Measurements from ENCODE around the gene SLIT3.

The SLIT3 gene

DNA sequence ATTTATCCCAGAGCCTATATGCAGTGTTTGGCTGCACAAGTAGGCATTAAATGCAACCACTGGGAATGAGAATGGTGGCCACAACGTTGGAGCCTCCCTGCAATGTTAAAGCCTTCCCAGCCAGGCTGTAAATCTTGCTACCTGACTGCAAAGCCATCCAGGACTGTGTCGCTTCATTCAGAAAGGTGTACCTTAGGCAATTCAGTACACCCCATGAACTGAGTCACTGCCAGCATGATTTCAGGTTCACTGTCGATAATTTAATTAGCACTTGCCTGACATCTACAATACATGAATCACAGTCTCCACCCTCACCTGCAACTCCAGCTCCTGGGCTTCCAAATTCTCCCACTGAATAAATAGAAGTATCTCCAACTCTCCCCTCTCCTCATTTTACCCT is 108.4 kb downstream of the SLIT3 start:
- in situ Hi-C loops (cut with MboI; ENCODE audit: low pct_unique_long_range_greater_than_20kb, low sequenced_read_pairs): no loop called here
- DNase-seq: no peak

DNA sequence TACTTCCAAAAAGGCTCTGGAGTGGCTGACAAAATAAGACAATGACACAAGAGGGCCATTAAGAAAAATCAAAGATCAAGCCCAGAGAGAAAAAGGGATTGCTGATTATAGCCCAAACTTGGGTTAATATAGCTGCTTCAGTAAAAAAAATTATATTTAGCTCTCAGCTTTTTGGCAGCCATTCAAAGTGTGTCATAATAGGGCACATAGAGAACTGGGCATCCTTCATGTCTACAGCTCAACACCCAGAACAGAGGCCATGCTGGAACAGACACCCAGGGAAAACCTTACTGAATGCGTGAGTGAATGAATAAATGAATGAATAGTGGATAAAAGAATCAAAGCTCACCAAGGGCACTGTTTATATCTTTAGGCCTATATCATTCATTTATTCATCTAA is 110.1 kb downstream of the SLIT3 start:
- DNase-seq: no peak
- in situ Hi-C loops (cut with MboI; ENCODE audit: low pct_unique_long_range_greater_than_20kb, low sequenced_read_pairs): no loop called here

DNA sequence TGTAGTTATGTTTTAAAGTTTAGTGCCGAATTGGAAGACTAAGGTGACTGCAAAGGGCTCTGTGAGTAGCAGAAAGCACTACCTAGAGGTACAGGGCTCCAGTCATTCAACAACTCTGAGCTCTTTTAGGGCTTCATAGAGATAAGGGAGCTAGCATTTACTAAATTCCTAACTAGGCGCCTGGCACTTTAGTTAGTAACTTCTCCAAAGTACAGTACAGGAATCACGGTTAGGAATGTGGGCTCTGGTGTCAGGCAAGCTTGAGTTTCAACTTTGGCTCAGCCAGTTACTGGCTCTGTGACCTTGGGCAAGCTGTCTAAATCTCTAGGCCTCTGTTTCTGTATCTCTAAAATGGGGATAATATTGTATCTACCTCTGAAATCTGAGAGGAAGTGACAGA is 115.3 kb downstream of the SLIT3 start:
- in situ Hi-C loops (cut with MboI; ENCODE audit: low pct_unique_long_range_greater_than_20kb, low sequenced_read_pairs): no loop called here
- no peak for DNase-seq

DNA sequence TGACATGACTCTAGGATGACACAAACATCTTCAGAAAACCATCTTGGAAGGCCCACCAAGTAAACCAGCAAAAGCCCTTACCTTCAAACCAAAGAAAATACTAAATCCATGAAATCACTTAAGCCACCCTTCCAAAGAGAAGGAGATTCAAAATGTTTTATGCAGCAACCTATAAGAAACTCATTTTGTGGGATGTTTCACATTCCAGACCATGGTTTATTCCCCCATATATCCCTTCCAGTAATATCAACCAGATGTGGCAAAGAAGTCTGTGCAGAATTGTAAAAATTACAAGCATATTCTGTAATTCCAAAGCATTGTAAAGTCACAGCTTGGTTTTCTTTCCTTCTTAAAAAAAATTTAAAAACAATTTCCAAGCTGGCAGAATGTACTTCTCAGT is 117.4 kb downstream of the SLIT3 start:
- in situ Hi-C loops (cut with MboI; ENCODE audit: low pct_unique_long_range_greater_than_20kb, low sequenced_read_pairs): no loop called here
- no peak for DNase-seq

DNA sequence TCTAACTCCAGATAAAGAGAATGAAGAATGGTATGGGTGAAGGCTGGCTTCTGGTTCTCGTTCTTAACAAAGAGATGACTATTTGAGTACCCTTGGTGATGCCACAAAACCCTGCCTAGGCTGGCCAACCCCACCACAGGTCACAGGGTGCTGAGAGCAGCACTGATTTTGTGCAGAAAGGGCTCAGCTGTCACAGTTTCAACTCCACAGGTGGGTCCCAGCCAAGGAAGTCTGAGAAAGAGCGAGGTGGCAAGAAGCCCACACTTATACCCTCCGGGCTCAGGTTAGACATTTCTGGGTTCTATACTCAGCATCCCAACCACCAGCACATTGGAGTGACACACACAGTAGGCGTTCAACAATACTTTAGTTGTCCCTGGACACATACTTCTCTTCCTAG is 118.1 kb downstream of the SLIT3 start:
- in situ Hi-C loops (cut with MboI; ENCODE audit: low pct_unique_long_range_greater_than_20kb, low sequenced_read_pairs): no loop called here
- no peak for DNase-seq

DNA sequence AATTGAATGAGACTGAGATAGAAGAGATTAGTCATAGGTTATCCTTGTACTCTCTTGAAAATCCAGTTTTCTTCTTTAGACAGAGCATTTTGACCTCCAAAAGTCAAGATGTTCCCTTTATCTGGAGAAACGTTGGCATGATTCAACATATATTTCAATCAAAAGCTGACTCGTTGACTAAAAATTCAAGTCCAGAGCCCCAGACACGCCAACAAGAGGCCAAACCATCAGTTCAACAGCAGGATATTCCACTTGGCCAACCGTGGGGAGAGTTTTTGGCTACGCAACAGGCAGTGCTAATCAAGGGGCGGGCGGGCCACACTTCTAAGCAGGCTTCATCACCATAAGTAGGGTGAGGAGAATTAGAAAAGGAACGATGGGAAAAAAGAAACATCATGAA is 119.1 kb downstream of the SLIT3 start:
- DNase-seq: no peak
- in situ Hi-C loops (cut with MboI; ENCODE audit: low pct_unique_long_range_greater_than_20kb, low sequenced_read_pairs): no loop called here

DNA sequence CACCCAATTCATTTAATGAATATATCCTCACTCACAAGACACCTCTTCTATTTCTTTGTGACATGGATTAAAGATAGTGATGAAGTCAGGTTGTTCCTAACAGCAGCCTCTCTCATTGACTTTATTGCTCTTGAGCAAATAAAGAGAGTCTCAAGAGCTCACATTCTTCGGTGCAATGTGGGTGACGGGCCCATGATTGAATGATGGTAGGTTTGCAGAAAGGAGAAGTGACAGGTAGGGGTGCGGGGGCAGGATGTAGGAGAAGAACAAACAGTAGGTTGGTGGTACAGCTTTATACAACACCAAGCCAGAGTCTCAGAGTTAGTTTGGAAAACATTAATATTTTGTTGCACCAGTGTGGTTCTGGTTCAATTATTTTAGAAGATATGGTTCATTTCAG is 122.2 kb downstream of the SLIT3 start:
- in situ Hi-C loops (cut with MboI; ENCODE audit: low pct_unique_long_range_greater_than_20kb, low sequenced_read_pairs): no loop called here

DNA sequence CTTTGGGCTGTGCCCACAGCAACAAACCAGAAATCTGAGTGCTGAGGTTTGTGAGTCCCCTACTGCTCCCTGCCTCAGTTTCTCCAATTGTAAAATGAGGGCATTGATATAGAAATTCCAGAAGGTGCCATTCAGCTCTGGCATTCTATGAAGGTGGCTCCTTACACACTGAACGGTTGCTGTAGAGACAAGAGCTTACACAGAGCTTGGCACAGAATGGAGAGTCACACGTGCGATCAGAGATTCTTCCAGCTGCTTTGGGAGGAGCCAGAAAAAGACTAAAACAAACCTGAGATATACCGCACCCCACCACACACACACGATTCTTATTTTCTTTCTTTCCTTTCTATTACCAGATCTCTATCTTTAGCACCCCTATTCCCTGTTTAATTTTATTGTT is 122.7 kb downstream of the SLIT3 start:
- DNase-seq: no peak
- in situ Hi-C loops (cut with MboI; ENCODE audit: low pct_unique_long_range_greater_than_20kb, low sequenced_read_pairs): no loop called here

More for the DNA sequence above, 122.2 kb downstream of the SLIT3 start:
- DNase-seq: no peak

DNA sequence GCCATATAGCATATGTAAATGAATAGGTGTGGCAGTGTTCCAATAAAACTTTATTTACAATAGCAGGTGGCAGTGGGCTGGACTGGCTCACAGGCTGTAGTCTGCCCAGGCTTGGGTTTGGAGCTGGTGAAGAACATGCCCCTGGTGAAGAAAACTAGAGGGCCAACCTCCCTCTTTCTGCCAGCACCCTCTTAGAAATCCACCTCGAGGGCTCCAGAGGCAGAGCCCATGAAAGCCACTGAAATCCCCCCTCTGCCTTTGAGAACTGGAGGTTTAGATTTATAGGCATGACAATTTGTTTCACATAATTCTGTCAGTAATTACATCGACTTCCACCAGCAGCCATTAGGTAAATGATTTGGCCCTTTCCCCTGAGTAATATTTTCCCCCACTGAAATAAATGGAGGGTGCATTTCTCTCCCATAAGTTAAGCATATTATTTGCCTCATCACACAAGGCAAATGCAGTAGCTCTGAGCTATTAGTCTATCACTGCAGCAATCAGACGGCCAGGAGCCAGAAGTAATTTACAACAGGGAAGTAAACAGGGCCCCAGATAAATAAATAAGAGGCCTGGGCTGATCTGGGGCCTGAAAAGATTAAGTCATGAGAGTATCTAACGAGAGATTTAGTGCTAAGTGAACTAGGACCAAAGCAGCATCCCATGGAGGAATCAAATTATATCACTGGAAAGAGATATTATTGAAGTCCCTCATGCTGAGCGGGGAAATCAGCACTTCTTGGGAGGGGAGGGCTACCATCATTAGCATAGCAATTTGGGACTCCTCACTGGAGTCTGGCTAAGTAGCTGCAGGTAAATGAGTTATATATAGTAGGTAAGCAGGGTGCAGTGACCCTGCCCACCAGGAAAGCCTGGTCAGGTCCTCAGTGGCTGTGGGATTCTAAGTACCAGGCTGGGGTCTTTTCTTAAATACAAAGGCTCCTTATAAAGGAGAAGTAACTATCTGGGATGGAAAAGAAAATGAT is 123.9 kb downstream of the SLIT3 start:
- in situ Hi-C loops (cut with MboI; ENCODE audit: low pct_unique_long_range_greater_than_20kb, low sequenced_read_pairs): no loop called here
- no peak for DNase-seq

DNA sequence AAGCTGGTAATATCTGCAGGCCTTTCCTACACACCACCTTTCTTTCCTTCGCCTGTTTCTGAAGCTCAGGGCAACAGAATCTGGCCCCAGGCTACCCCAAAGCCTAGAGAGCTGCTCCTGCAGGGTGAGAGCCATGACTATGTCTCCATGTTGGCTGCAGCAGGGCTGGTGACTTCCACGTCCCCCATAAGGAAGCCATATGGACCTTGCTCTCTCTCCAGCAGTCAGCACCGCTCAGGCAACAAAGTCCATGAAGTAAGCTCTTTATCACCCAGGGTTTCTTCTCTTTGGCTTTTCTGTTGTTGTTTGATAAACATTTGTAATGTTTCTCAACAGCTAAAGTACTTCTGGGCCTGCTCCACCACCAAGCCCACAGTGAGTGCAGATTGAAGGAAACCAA is 125.2 kb downstream of the SLIT3 start:
- in situ Hi-C loops (cut with MboI; ENCODE audit: low pct_unique_long_range_greater_than_20kb, low sequenced_read_pairs): no loop called here
- DNase-seq: no peak

DNA sequence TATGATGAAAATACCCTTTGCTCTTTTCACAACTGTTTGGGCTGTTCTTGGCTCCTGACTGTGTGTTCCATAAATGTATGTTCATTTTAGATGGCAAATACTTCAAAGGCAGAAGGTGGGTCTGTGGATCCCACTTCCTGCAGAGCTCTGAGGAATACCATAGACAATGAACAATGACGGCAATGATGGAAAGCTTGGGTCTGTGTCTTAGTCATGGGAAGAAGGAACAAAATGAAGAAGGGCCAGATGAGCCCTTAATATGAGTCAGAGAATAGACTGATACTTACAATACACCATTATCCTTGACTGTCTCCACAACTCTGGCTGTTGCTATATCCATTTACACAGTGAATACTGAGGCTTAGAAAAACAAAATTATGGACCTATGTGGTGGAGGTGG is 126.0 kb downstream of the SLIT3 start:
- no peak for DNase-seq
- in situ Hi-C loops (cut with MboI; ENCODE audit: low pct_unique_long_range_greater_than_20kb, low sequenced_read_pairs): no loop called here

DNA sequence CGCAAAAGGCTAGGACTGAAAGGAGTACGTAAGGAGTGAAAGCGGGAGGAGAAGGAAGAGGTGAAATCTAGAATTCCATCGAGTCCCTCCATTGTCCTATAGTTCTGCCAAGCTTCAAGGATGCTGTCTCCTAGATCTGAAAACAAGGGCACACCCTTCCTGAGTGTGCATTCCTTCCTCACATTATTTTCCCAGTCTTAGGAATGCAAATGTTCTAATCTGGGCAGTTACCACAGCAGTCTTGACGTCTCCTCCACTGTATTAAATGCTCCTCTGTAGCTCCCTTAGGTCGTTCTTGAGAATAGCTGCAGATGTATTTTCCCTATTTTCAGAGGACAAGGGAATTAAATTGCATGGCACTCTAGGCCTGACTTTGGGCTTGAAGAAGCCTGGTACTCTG is 127.6 kb downstream of the SLIT3 start:
- no peak for DNase-seq
- in situ Hi-C loops (cut with MboI; ENCODE audit: low pct_unique_long_range_greater_than_20kb, low sequenced_read_pairs): no loop called here

DNA sequence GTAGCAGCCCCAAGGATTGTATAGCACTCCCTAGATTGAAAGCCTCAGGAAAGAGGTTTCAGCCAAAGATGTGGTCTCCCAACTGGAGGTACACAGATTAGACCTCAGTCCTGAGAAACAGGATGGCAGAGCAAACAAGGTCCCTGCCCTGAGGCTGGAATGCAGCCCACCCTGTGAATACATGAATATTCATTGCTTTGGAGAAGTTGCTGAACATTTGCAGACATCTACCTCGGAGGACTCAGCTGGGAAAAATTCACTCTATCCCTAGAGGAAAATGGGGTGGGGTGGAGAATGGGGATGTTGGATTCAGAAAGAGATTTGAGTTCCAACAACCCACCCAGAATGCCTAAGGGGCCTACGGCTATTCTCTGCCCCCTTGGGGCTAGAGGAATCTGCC is 129.4 kb downstream of the SLIT3 start:
- in situ Hi-C loops (cut with MboI; ENCODE audit: low pct_unique_long_range_greater_than_20kb, low sequenced_read_pairs): no loop called here
- no peak for DNase-seq

DNA sequence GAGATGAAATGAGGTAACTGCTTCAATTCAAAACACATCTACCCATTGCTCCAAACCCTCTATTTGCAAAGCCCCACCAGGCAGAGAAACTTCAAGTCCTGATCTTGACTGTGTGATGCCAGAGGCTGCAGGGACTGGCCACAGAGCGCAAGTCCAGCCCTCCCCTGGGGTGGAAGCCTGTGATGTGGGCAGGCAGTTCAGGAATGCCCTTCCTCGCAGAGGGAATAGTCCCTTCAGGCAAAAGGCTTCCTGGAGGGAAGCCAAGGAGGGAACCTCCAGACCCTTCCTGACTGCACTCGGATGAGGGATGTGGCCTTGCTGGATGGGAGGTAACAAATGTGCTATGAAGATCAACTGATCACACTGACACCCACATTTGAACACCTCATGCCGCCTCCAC is 131.2 kb downstream of the SLIT3 start:
- no peak for DNase-seq
- in situ Hi-C loops (cut with MboI; ENCODE audit: low pct_unique_long_range_greater_than_20kb, low sequenced_read_pairs): no loop called here

DNA sequence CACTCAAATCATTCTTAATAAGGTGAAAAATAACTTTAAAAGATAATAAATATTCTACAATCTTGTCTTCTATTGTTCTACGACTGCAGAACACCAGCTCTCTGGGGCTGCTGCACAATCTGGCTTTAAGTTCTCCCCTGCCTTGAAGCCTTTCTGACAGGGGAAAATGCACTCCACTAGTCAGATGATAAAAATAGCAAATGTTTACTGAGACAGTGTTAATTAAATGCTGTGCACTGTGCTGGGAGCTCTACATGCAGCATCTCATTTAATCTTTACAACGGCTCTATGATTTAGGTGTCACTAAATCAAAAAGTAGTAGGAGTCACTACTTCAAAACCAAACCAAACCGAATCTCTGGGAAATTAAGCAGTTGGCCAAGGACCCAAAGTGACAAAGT is 132.7 kb downstream of the SLIT3 start:
- no peak for DNase-seq
- in situ Hi-C loops (cut with MboI; ENCODE audit: low pct_unique_long_range_greater_than_20kb, low sequenced_read_pairs): no loop called here

DNA sequence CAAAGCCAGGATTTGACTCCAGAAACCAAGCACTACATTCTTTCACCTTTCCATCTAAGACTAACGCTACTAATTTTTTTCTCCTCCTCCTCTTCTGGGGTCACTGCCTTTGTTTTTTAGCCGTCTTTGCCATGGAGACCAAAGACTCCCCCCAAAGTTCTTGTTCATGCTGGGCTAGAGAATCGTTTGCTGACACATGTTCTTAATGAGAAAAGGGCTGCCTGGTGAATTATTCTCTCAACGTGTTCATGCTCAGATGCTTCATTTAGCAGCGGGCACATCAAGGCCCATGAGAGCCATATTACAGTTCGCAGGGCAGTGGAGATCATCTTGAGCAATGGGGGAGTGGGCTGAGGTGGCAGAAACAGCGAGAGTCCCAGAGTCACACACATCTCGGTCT is 134.9 kb downstream of the SLIT3 start:
- no peak for DNase-seq
- in situ Hi-C loops (cut with MboI; ENCODE audit: low pct_unique_long_range_greater_than_20kb, low sequenced_read_pairs): no loop called here

DNA sequence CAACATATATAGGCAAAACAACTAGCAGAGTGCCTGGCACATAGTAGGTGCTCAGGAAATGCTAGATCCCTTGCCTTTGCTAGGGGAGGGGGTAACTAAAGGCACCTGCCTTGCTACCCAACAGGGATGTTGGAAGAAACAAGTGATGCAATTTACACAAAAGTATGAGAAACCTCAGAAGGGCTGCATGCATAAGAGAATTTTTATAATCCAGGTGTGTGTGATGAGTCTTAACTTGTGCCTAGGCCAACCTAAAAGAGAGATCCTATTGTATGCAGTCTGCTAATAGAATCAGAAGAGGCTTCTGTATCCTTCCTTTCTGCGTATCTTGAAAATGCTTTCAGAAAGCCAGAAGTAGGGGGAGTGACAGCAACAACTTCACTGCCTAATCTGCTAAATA is 135.9 kb downstream of the SLIT3 start:
- DNase-seq: no peak
- in situ Hi-C loops (cut with MboI; ENCODE audit: low pct_unique_long_range_greater_than_20kb, low sequenced_read_pairs): no loop called here

DNA sequence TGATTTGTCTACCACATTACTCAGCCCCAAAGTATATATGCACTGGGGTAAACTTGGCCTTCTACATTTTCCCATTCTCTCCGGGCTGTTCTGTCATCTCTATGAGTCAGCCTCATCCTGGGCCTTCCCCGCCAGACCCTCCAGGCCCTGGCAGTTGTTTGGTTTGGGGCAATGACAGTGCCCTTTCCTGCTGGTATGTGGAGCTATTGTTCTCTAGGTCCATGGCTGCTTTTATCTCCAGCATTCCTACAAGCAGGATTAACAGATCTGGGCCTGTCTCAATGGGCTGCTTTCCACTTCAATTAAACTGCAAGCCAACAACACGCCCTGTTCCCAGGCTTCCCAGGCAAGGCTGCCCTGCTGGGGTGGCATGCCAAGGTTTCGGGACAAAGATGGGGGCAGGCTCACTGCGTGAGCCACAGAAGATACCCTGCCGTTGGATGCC is 136.4 kb downstream of the SLIT3 start:
- in situ Hi-C loops (cut with MboI; ENCODE audit: low pct_unique_long_range_greater_than_20kb, low sequenced_read_pairs): no loop called here

DNA sequence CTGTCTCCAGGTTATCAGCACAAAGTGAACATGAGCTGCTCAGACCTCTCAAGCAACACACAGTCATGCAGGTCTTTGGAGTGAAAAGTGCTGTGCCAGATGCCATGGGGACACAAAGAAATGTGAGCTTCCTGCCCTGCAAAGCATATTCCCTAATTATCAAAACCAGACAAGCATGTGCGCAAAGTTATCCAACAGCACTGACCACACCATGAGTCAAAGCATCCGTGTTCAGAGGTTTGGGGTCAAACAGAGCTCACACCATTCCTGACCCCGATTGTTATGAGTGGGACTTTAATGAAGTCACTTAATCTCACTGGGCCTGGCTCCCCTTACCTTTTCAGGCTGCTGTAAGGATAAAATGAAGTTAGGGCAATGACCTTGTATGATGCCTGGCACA is 138.5 kb downstream of the SLIT3 start:
- no peak for DNase-seq
- in situ Hi-C loops (cut with MboI; ENCODE audit: low pct_unique_long_range_greater_than_20kb, low sequenced_read_pairs): no loop called here

More for the DNA sequence above, 136.4 kb downstream of the SLIT3 start:
- DNase-seq: no peak

DNA sequence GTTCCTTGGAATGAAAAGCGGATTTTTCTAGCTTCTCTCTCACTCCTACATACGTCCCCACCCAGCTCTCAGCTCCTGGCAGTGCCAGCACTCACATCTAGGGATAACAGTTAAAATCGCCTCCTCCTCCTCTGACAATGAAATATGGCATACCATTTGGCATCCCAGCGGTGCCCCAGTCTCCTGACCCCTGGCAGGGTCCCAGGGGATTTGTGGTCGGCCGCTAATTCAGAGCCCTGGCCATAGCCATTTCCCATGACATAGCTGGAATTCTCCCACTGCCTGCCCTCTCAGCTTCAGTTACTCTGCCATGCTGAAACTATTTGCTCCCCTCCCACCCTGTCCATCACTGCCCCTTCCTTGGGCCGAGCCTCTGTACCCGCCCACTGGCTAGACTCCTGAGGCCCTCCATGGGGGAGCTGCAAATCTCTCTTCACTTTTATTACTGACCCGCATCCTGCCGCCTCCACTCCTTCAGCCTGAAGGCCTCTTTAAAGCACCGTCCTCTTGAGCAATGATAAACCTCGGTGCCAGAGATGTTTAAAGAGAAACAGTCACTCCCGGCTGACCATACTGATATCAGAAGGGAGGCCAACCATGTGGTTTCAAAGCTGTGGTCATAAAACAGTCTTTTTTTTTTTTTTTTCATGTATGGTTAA is 139.8 kb downstream of the SLIT3 start:
- DNase-seq: no peak
- in situ Hi-C loops (cut with MboI; ENCODE audit: low pct_unique_long_range_greater_than_20kb, low sequenced_read_pairs): no loop called here
